Amniotic stem cell (primary cell): ENCODE results near the gene SHISA5.

ENCODE experiments used
- DNase-seq: peaks from one replicate; lab custom pipeline; 2025; lab: John Stamatoyannopoulos, UW

SHISA5 gene

GRCh38 chr3:48459773-48460516 is 44.0 kb downstream of the SHISA5 start:
- no peak for DNase-seq

GRCh38 chr3:48459331-48459730 is 44.6 kb downstream of the SHISA5 start:
- DNase-seq, result no peak

- DNase-seq, result no peak
Measured at GRCh38 chr3:48456456-48456855, 47.5 kb downstream of the SHISA5 start.

GRCh38 chr3:48451270-48451669 is 52.7 kb downstream of the SHISA5 start:
- DNase-seq, result no peak

GRCh38 chr3:48446425-48447193 is 57.4 kb downstream of the SHISA5 start, which contains the start of gene ATRIP:
Gene ATRIP, plus strand, starts transcription at chr3:48446737. Its CDS starts 109 bp downstream, at chr3:48446846.
- DNase-seq, result peak; percentile 89

- no peak for DNase-seq
Measured at GRCh38 chr3:48446043-48446424, 57.9 kb downstream of the SHISA5 start.

- DNase-seq, result no peak
Measured at GRCh38 chr3:48445277-48445882, 58.6 kb downstream of the SHISA5 start.

- no peak for DNase-seq
Measured at GRCh38 chr3:48441940-48442339, 62.0 kb downstream of the SHISA5 start.

- DNase-seq, result no peak
Measured at GRCh38 chr3:48440590-48440958, 63.4 kb downstream of the SHISA5 start.

GRCh38 chr3:48439820-48440589 is 64.0 kb downstream of the SHISA5 start, which contains the start of the genes CCDC51 and TMA7:
Gene CCDC51, minus strand, starts transcription at chr3:48440119. Its CDS starts 4,991 bp downstream, at chr3:48435128.
Gene TMA7, plus strand, starts transcription at chr3:48440257. Its CDS starts 40 bp downstream, at chr3:48440297.
- DNase-seq, result peak; percentile 93

GRCh38 chr3:48437812-48438211 is 66.2 kb downstream of the SHISA5 start:
- DNase-seq, result no peak

GRCh38 chr3:48436855-48437254 is 67.1 kb downstream of the SHISA5 start:
- no peak for DNase-seq

- no peak for DNase-seq
Measured at GRCh38 chr3:48436477-48436787, 67.5 kb downstream of the SHISA5 start.

GRCh38 chr3:48435774-48436476 is 68.0 kb downstream of the SHISA5 start:
- peak; percentile 46 for DNase-seq

- DNase-seq, result no peak
Measured at GRCh38 chr3:48435223-48435595, 68.8 kb downstream of the SHISA5 start.

- no peak for DNase-seq
Measured at GRCh38 chr3:48434591-48435222, 69.3 kb downstream of the SHISA5 start.

GRCh38 chr3:48433472-48434118 is 70.4 kb downstream of the SHISA5 start:
- no peak for DNase-seq

- no peak for DNase-seq
Measured at GRCh38 chr3:48432411-48433371, 71.3 kb downstream of the SHISA5 start.
